Posterior vena cava (tissue), 2 donors: ENCODE measurements around the gene CTRB2. TPM values are rescaled to one million over a fixed set of nuclear protein-coding genes. Genes with fewer than 3 reads are reported as not detected.
A peak's percentile ranks its signal among the peaks of the same experiment; 100 is the strongest.
"Not testable (repeated sequence)": the region's sequence is repeated elsewhere in the genome, so short reads cannot be mapped to it uniquely, and the experiment has no call there.

Source experiments
- DNase-seq: peaks from one replicate; pipeline ENCODE4 v3.0.0-alpha.2; 2020; ENCODE audit warnings: low spot score
- intact Hi-C, 2 donors: fragments of 100-400 bp; cut with DNase I; formaldehyde crosslinking; loops; one replicate each; pipeline versions ENCODE4 v1.14.1 to v1.14.2; 2022 to 2023
- total RNA-seq, 2 donors: library from RNA; stranded (reverse); fragmentation: NEBNext Ultra II Directional; extraction: Animal tissue kit (Norgen Biotek cat#: 25700); gene quantifications; one replicate each; pipeline ENCODE4 v1.2.1, GENCODE V29; 2021
- donor health status: DM: yes; HTN: yes; CAD: no.
- donor health status: DM: yes; HTN: yes; CAD: no.

CTRB2 gene
- total RNA-seq, 2 donors from 2014 or later = 0.79 to 9.1 TPM

- no peak for DNase-seq
Observed at GRCh38 chr16:75244225-75244809, 37.4 kb upstream of the CTRB2 start.

DNA sequence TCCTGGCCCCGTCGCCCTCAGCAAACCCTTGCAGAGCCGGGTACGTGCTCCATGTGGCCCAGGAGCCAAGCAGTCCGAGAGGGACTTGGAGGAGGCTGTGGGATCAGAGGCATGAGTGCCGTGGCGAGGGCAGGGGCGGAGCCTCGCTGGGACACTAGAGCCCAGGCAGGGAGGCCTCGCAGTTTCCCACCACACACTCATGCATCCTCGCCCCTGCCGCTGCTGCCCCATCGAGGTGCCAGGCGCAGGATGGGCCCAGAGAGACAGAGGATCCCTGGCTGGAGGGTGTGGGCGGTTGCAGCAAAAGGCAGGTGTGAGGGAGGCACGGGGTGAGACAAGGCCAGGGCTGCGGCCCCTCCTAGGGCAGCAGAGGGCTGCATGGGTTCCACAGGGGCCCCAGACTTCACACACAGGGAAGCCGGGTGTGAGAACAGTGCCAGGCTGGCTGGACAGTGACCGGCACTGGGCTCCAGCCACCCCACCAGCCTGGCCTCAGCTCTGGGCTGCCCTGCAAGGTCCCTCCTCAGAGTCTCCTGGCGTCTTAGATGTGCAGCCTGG lies 36.8 kb upstream of the CTRB2 start:
- no peak for DNase-seq
- intact Hi-C loops = no loop called here

More at GRCh38 chr16:75244225-75244809, 37.4 kb upstream of the CTRB2 start:
- intact Hi-C loops = no loop called here

DNA sequence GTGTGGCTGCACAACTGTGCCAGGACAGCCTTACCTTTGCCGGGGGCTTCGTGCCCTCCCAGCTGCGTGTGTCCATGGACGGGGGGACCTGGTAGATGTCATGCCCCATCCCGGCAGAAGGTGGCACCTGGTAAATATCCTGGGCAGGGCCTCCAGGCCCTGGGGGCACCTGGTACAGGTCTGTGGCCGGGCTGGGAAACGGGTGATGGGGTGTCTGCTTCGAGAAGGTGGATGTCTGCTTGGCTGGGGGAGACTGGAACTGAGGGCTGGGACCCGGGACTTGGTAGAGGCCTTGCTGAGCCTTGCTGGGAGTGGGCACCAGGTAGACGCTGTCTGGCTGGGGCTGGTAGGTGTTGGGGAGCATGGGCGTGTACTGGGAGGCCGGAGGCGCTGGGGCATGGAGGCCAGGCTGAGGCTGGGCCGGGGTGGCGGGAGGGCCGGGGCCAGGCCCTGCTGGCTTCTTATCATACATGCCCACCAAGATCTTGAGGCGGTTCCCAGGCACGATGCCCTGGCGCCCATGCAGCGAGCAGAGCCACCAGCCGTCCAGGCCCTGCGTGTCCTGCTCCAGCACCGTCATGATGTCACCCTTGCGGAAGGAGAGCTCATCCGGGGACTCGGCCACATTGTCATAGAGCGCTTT lies 35.6 kb upstream of the CTRB2 start:
- intact Hi-C loops = not testable (repeated sequence)

DNA sequence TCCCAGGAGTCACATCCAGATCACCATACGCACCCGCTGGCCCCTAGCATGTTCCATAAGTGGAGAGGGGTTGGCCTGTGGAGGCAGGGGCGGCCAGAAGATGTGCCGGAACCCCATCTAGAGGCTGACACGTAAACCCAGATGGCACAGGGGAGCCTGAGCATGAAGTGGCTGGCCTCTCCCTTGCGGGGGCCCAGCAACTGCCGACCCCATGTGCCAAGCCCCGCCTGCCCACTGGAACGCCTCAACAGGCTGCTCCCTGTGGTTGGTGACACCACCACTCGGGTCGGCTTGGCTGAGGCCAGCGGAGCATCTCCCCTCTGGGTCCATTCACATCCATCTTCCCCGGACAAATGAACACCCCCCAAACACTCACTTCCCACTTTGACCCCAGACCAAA lies 35.0 kb upstream of the CTRB2 start:
- intact Hi-C loops = no loop called here
- no peak for DNase-seq

More for the DNA sequence above, 35.6 kb upstream of the CTRB2 start:
- not testable (repeated sequence) for DNase-seq

DNA sequence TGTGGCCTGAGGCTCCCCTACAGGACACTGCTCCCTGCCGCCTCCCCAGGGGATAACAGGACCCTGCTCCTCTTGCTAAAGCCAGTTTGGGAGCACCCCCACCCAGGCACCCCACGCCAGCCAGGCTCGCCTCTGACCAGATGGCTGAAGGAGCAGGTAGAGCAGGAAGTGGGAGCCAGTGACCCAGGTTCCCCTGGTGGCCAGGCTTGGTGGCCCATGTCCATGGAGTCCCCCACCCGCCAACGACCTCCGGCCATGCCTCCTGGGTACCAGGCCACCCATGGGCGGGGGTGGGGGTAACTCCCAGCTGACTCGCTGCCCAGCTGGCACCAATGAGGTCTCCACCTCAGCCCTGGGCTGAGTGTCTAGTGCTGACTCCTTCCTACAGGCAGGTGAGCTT lies 34.5 kb upstream of the CTRB2 start:
- DNase-seq = no peak

DNA sequence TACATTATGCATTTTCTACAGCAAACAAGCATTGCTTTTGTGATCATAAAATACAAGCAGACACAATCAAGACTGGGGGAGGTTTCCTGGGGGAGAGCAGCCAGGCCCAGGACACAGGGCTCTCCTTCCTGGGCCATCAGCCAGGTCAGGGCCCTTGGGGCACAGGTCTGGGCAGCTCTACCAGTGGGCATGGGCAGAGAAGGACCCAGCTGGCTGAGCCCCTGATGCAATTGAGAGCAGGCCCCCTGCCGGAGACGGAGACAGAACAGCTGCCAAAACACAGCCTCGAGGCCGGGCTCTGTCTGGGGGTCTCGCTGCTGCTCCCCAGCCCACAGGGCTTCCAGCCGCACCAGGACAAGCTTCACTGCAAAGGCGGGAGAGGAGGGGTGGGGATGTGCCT lies 33.7 kb upstream of the CTRB2 start:
- intact Hi-C loops, DNase-seq: not testable (repeated sequence)

More for the DNA sequence above, 34.5 kb upstream of the CTRB2 start:
- intact Hi-C loops = no loop called here

GRCh38 chr16:75239542-75240122 lies 32.7 kb upstream of the CTRB2 start:
- intact Hi-C loops = loop anchor here in 1 of 2 donors (5.0 kb wide), 1 partner anchor 148 kb away; no protein-coding TSS in a partner anchor
- no peak for DNase-seq

- intact Hi-C loops = loop anchor here in 1 of 2 donors (5.0 kb wide), 1 partner anchor 148 kb away; no protein-coding TSS in a partner anchor
Observed at GRCh38 chr16:75238853-75239541, 32.0 kb upstream of the CTRB2 start.

DNA sequence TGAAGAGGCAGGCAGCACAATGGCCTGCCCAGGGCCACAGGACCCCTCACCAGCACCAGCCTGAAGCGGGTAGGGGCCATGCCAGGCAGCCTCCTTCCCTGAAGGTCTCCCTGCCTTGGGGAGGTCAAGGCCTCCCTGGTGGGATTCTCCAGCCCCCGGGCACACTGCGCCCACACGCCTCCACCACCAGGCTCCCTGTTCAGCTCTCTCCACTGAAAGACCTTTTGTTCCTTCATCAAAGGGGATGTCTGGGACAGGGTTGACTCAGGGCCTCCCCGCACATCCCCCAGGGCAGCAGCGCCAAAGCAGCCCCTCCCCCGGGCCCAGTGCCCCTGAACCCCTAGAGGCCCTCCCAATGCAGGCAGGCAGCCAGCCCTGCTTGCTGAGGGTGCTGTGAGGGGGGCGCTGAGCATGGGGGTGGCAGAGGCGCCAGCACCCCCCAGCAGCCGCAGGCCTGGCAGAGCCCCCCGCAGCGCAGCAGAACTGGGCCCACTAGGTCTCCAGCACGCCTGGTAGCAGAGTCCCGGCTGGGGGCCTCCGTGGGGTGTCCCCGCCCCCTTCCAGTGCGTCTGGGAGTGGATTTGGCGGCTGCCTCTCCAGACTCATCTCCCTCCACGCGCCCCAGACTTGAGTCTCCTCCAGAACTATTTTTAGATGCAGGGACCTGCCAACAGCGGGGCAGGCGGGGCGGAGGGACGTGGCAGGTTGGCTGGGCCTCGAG lies 31.3 kb upstream of the CTRB2 start:
- intact Hi-C loops = loop anchor here in 1 of 2 donors (5.0 kb wide), 1 partner anchor 149 kb away; no protein-coding TSS in a partner anchor
- DNase-seq = peak; percentile 91

More at GRCh38 chr16:75238853-75239541, 32.0 kb upstream of the CTRB2 start:
- no peak for DNase-seq

DNA sequence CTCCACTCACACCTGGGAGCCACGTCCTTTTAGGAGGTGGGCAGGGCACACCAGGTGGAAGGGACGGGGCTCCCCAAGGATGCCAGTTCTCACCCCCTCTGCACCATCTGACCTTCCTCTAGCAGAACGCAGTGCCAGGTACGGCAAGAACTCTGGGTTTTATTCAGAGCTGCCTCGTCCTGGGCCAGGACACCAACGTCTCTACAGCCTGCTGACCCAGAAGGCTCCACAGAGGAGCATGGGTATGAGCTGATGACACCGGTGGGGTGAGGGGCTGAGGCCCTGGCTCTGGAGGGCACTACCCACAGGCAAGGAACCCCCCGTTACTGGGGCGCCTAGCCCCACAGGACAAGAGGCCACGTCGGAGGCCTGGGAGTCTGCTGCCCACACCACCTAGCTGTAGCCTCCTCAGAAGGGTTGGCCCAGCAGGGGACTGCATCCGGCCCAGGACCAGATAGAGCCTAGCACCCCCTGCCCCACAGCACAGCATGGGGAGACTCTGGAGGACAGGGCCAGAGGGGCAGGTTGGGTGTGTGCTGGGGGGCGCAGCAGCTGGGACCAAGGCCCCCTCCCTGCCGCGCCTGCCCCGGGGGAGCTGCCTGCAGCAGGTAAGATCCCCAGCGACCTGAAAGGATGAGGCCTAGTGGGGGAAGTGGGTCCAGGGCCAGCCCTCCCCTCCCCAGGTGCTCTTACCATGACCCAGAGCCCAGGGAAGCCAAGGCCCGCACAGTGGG lies 30.6 kb upstream of the CTRB2 start:
- intact Hi-C loops = loop anchor here in 1 of 2 donors (5.0 kb wide), 1 partner anchor 150 kb away; no protein-coding TSS in a partner anchor
- DNase-seq = no peak

DNA sequence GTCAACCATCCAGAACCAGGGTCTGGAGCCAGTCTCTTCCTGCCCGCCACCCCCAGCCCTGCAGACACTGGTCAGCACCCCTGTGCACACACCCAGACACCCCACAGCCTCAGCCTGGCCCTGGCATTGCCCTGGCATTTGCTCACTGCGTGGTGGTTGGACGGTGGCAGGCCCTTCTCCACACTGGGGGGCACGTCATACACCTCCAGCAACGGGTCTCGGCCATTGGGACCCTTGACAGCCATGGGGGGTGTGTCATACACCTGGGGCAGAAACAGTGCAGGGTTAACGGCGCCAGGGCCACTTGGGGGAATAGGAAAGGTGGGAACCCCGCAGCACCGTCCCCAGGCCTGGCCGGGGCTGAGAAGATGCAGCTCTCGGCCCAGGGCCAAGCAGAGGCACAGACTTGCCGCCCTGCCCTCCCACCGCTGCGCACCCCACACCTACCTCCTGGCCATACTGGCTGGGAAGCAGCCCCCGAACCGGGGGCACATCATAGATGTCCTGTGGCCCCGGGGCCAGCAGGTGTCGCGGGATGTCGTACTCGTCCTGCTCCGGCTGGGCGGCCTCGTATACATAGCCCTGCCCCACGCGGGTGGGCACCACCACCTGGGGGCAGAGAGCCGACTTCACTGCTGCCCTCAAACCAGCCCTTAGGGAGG lies 29.9 kb upstream of the CTRB2 start:
- intact Hi-C loops = loop anchor here in 1 of 2 donors (5.0 kb wide), 1 partner anchor 150 kb away; no protein-coding TSS in a partner anchor
- no peak for DNase-seq

DNA sequence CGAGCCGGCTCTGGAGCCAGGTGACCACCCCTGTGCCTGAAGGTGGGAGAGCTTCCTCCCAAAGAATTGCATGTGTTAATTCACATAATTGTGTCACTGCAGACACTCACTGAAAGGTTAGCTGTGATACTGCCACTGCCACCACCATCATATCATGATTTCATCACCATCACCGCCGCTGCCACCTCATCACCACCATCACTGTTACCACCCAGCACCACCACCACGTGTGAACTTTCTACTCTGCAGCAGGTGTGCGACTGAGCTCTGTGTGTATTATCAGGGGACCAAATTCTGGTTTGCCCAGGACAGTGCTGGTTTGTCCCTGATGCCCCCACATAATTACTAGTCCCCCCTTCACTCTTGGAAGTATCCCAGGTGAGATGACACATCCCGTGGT lies 29.3 kb upstream of the CTRB2 start:
- no peak for DNase-seq
- intact Hi-C loops = loop anchor here in 1 of 2 donors (5.0 kb wide), 1 partner anchor 151 kb away; no protein-coding TSS in a partner anchor

DNA sequence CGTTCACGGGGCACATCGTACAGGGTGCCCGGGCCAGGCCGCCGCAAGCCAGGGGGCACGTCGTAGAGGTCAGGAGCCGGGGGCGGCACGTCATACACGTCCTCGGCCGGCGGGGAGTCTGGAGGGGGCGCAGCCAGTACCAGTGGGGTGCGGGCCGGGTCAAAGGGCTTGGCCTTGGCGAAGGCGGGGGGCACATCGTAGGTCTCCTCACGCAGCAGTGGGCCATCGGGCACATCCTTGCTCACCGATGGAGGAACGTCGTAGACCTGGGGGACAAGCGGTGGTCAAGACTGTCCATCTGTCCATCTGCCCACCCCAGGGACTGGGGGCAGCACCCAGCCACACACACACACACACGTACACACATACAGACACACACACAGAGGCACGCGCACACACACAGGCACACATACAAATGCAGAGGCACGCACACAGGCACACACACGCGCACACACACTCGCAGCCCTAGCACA lies 28.8 kb upstream of the CTRB2 start:
- DNase-seq = no peak
- intact Hi-C loops = loop anchor here in 1 of 2 donors (5.0 kb wide), 1 partner anchor 152 kb away; no protein-coding TSS in a partner anchor

GRCh38 chr16:75234856-75235696 lies 28.1 kb upstream of the CTRB2 start:
- DNase-seq = no peak
- intact Hi-C loops = loop anchor here (5.0 kb wide), 1 partner anchor 152 kb away; no protein-coding TSS in a partner anchor

GRCh38 chr16:75233611-75233938 lies 26.6 kb upstream of the CTRB2 start:
- DNase-seq = no peak
- intact Hi-C loops = loop anchor here in 1 of 2 donors (5.0 kb wide), 1 partner anchor 154 kb away; no protein-coding TSS in a partner anchor

DNA sequence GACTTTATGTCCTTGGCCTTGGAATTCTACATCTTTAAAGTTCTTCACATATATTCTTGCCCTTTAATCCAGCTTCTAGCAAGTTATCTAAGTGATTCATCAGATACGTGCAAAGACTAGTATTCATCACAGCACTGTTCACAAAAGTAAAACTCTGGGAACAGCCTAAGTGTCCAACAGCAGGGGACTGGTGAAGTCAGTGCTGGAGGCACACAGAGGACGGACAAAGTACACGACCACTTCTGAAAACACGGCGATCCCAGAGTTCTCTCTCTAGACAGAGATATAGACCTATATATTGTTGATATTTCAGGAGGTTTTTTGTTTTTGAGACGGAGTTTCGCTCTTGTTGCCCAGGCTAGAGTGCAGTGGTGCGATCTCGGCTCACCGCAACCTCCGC lies 24.6 kb upstream of the CTRB2 start:
- intact Hi-C loops = loop anchor here in 1 of 2 donors (5.0 kb wide), 1 partner anchor 156 kb away; no protein-coding TSS in a partner anchor
- no peak for DNase-seq
